K562 (cell line): ENCODE results near the gene SLBP. TPM values are rescaled to one million over a fixed set of nuclear protein-coding genes. Genes with fewer than 3 reads are reported as not detected.

Experiments
- BRF1 ChIP-seq: IDR thresholded peaks from 3 replicates; pipeline ENCODE4 v1.6.1; 2011; ENCODE audit warnings: borderline replicate concordance, mild to moderate bottlenecking; ENCODE audit not compliant: insufficient read length; ENCODE audit errors: extremely low read depth
- CCAR2 ChIP-seq: fragments of 200-400 bp; formaldehyde crosslinking; IDR thresholded peaks from 2 replicates; pipeline ENCODE4 v1.6.1; 2017; ENCODE audit warnings: mild to moderate bottlenecking, low read depth, low read length
- E2F8 ChIP-seq: fragments of 450-650 bp; IDR thresholded peaks from 2 replicates; pipeline ENCODE4 v1.7.1; 2018; ENCODE audit warnings: mild to moderate bottlenecking, low read depth; ENCODE audit not compliant: partially characterized antibody
- HNRNPLL ChIP-seq: fragments of 200-400 bp; formaldehyde crosslinking; IDR thresholded peaks from 2 replicates; pipeline ENCODE4 v1.6.1; 2017; ENCODE audit warnings: low read length, low read depth, mild to moderate bottlenecking; ENCODE audit not compliant: poor library complexity, severe bottlenecking
- RAD21 ChIP-seq, 2 experiments: fragments of 250-450 bp in 1 of 2; fragments of 450-650 bp in 1 of 2; sonication (Bioruptor Pico) in 1 of 2; formaldehyde crosslinking in 1 of 2; IDR thresholded peaks in 1 of 2; conservative IDR thresholded peaks in 1 of 2; 2 replicates each; pipeline versions ENCODE4 v1.4.0 to v1.8.0; 2020 to 2022; ENCODE audit warnings: mild to moderate bottlenecking in 2 of 2, moderate library complexity in 1 of 2
- RAD51 ChIP-seq: fragments of 450-650 bp; IDR thresholded peaks from 2 replicates; pipeline ENCODE4 v1.7.1; 2016; ENCODE audit warnings: low read depth, mild to moderate bottlenecking, borderline replicate concordance
- RBM25 ChIP-seq: fragments of 200-400 bp; formaldehyde crosslinking; IDR thresholded peaks from 2 replicates; pipeline ENCODE4 v1.6.1; 2018; ENCODE audit warnings: low read length, low read depth, moderate library complexity; ENCODE audit not compliant: severe bottlenecking
- SAP30 ChIP-seq: fragments of 200-600 bp; sonication (generic); IDR thresholded peaks from 2 replicates; pipeline ENCODE4 v1.6.1; 2012; ENCODE audit warnings: borderline replicate concordance, low read depth, mild to moderate bottlenecking, moderate library complexity, low read length, control low read depth, inconsistent platforms; ENCODE audit not compliant: insufficient read depth, poor library complexity, severe bottlenecking
- SIN3A ChIP-seq, 2 experiments: fragments of 150-350 bp in 1 of 2; IDR thresholded peaks; 2 replicates each; pipeline ENCODE4 v1.6.1; 2011 to 2016; ENCODE audit warnings: borderline replicate concordance in 2 of 2, low read depth in 2 of 2, low read length in 2 of 2, mild to moderate bottlenecking in 2 of 2, moderate library complexity in 2 of 2; ENCODE audit not compliant: control insufficient read depth in 1 of 2
- TBL1XR1 ChIP-seq, 2 experiments: IDR thresholded peaks; 2 replicates each; pipeline ENCODE4 v1.6.1; 2012; ENCODE audit warnings: improper control_type of control experiment in 2 of 2, low read length in 2 of 2, mild to moderate bottlenecking in 1 of 2
- THRA ChIP-seq: fragments of 450-650 bp; IDR thresholded peaks from 2 replicates; pipeline ENCODE4 v1.6.1; 2017; ENCODE audit warnings: mild to moderate bottlenecking, moderate library complexity
- ZNF134 ChIP-seq: fragments of 250-450 bp; sonication (Bioruptor Pico); conservative IDR thresholded peaks from 2 replicates; pipeline ENCODE4 v1.4.0; 2020
- ZNF277 ChIP-seq: fragments of 250-450 bp; sonication (Bioruptor Pico); IDR thresholded peaks from 2 replicates; pipeline ENCODE4 v1.8.0; 2022; ENCODE audit warnings: inconsistent platforms, mild to moderate bottlenecking, moderate library complexity, borderline replicate concordance
- ZNF830 ChIP-seq: fragments of 250-450 bp; sonication (Bioruptor Pico); IDR thresholded peaks from 2 replicates; pipeline ENCODE4 v1.5.0; 2021; ENCODE audit warnings: mild to moderate bottlenecking
- polyA plus RNA-seq, 8 experiments: library from polyadenylated mRNA; depleted of rRNA in 4 of 8; stranded (reverse) in 5 of 8; unstranded in 3 of 8; fragments of >200 nt; fragmentation: Nextera tagmentation in 2 of 8; fragmentation: Illumina TruSeq in 1 of 8; extraction: Ambion mirVana in 2 of 8; extraction: Trizol in 1 of 8; gene quantifications; 2 replicates each; pipeline versions ENCODE4 v1.2.1 to v1.2.3, GENCODE V29; 2011 to 2014; ENCODE audit warnings: inconsistent platforms in 1 of 8, missing spikeins in 1 of 8
- total RNA-seq, 7 experiments: library from RNA; depleted of rRNA in 6 of 7; stranded (reverse); fragments of >200 nt in 6 of 7; fragmentation: Illumina TruSeq in 2 of 7; extraction: Trizol in 2 of 7; gene quantifications; 2 replicates each; pipeline versions ENCODE4 v1.2.1 to v1.2.3, GENCODE V29; 2011 to 2021; ENCODE audit warnings: low replicate concordance in 1 of 7
- TF ChIP-seq, protein P1 (sequence below): sonication (generic); formaldehyde crosslinking; IDR thresholded peaks from 2 replicates; pipeline ENCODE4 v1.4.0; 2020; ENCODE audit warnings: mild to moderate bottlenecking, missing genetic modification reagents
- TF ChIP-seq, protein P2 (sequence below): fragments of 250-450 bp; sonication (Bioruptor Pico); IDR thresholded peaks from 2 replicates; pipeline ENCODE4 v1.6.1; 2021; ENCODE audit warnings: mild to moderate bottlenecking
- TF ChIP-seq, protein P3 (sequence below): fragments of 250-450 bp; sonication (Bioruptor Pico); IDR thresholded peaks from 2 replicates; pipeline ENCODE4 v1.9.0; 2021; ENCODE audit warnings: mild to moderate bottlenecking

SLBP gene
- total and polyA plus RNA-seq, 9 of the 15 experiments (the other 6 are each of a cell fraction or from before 2014, with no cell fraction given) = 49.4 to 221 (median 162) TPM

DNA sequence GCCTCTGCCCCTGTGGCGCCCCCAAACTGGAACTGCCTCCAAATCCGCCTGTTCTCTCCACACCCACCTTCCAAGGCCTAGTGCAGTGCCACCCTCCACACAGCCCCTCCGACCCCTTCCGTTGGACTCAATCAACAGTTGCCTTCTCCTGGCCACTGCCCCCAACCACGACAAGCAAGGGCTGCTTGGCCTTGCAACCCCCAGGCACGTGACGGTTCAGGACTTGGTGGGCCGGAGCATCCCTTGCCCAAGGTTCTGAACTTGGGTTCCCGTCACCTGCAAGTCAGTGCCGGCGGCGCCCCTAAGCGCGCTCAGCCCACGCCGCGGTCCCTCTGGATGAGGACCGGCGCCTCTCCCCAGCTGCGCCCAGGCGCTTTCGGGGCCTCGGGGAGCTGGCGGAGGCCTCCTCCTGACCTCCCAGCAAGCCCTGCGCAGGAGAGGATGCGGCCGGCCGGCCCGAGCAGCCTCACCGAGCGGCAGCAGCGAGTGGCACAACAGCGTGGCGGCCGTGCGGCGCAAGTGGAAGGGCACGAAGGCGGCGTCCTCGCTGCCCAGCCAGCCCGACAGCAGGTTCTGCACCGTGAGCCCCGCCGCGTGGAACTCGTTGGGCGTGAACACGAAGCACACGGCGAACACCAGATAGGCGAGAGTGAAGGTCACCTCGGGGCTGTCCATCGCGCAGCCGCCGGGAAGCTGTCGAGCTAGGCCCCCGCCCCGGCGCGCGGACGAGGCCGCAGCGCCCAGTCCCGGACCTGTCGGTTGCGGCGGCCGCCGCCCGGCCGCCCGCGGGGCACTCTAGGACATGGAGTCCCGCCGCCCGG, 8.3 kb upstream of the SLBP start (continued):
- TF ChIP-seq, protein P1, sequence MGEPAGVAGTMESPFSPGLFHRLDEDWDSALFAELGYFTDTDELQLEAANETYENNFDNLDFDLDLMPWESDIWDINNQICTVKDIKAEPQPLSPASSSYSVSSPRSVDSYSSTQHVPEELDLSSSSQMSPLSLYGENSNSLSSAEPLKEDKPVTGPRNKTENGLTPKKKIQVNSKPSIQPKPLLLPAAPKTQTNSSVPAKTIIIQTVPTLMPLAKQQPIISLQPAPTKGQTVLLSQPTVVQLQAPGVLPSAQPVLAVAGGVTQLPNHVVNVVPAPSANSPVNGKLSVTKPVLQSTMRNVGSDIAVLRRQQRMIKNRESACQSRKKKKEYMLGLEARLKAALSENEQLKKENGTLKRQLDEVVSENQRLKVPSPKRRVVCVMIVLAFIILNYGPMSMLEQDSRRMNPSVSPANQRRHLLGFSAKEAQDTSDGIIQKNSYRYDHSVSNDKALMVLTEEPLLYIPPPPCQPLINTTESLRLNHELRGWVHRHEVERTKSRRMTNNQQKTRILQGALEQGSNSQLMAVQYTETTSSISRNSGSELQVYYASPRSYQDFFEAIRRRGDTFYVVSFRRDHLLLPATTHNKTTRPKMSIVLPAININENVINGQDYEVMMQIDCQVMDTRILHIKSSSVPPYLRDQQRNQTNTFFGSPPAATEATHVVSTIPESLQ (CRISPR knock-in tag) = no peak; the same call in 1 of the 2 replicates
- TF ChIP-seq SAP30 = peak; percentile 54
- TF ChIP-seq E2F8 = no peak
- TF ChIP-seq CCAR2 = no peak
- TF ChIP-seq ZNF830 = no peak
- no peak; a peak in 1 of 4 replicates for TF ChIP-seq SIN3A (IDR thresholded peaks at IDR 0.05; ENCODE audit: borderline replicate concordance in 2 of 2, control insufficient read depth in 1 of 2, low read depth in 2 of 2, low read length in 2 of 2)
- TF ChIP-seq RAD21 (CRISPR knock-in tag; conservative IDR thresholded peaks at IDR 0.05 in 1 of 2, IDR thresholded peaks at IDR 0.05 in 1 of 2) = no peak
- TF ChIP-seq, protein P2, sequence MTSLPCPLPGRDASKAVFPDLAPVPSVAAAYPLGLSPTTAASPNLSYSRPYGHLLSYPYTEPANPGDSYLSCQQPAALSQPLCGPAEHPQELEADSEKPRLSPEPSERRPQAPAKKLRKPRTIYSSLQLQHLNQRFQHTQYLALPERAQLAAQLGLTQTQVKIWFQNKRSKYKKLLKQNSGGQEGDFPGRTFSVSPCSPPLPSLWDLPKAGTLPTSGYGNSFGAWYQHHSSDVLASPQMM (CRISPR knock-in tag) = no peak
- no peak for TF ChIP-seq ZNF134 (CRISPR knock-in tag)
- no peak for TF ChIP-seq ZNF277 (CRISPR knock-in tag)
- no peak for TF ChIP-seq BRF1
- no peak for TF ChIP-seq RAD51
- no peak for TF ChIP-seq RBM25
- TF ChIP-seq THRA = no peak
- TF ChIP-seq TBL1XR1 (IDR thresholded peaks at IDR 0.05; ENCODE audit: low read length in 2 of 2) = no peak
- no peak for TF ChIP-seq HNRNPLL
- TF ChIP-seq, protein P3, sequence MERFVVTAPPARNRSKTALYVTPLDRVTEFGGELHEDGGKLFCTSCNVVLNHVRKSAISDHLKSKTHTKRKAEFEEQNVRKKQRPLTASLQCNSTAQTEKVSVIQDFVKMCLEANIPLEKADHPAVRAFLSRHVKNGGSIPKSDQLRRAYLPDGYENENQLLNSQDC = no peak
